Skeletal muscle tissue (tissue), 4 donors: ENCODE results near the gene HMCN2. TPM values are rescaled to one million over a fixed set of nuclear protein-coding genes. Genes with fewer than 3 reads are reported as not detected.

ENCODE experiments used
- H3K27ac ChIP-seq: one replicate; pipeline ENCODE4 v1.7.0; 2013; ENCODE audit warnings: mild to moderate bottlenecking, low read depth, low read length, inconsistent platforms
- H3K27me3 ChIP-seq, 3 donors: one replicate each; pipeline ENCODE4 v1.7.0; 2013; ENCODE audit warnings: low read length in 3 of 3; ENCODE audit not compliant: control insufficient read depth in 3 of 3, insufficient read depth in 3 of 3
- H3K36me3 ChIP-seq, 3 donors: one replicate each; pipeline ENCODE4 v1.7.0; 2013; ENCODE audit warnings: low read length in 3 of 3; ENCODE audit not compliant: control insufficient read depth in 3 of 3, insufficient read depth in 3 of 3
- H3K4me1 ChIP-seq, 3 donors: one replicate each; pipeline ENCODE4 v1.7.0; 2013; ENCODE audit warnings: low read length in 3 of 3, mild to moderate bottlenecking in 3 of 3; ENCODE audit not compliant: control insufficient read depth in 3 of 3, insufficient read depth in 3 of 3
- H3K4me3 ChIP-seq, 3 donors: one replicate each; pipeline ENCODE4 v1.7.0; 2013; ENCODE audit warnings: low read length in 3 of 3
- H3K9ac ChIP-seq, 3 donors: one replicate each; pipeline ENCODE4 v1.7.0; 2013; ENCODE audit warnings: low read length in 3 of 3, mild to moderate bottlenecking in 3 of 3, moderate library complexity in 2 of 3, low read depth in 1 of 3
- H3K9me3 ChIP-seq, 3 donors: one replicate each; pipeline ENCODE4 v1.7.0; 2013; ENCODE audit warnings: low read length in 3 of 3; ENCODE audit not compliant: control insufficient read depth in 3 of 3
- total RNA-seq: library from RNA; depleted of rRNA; stranded (reverse); fragments of >200 nt; gene quantifications from one replicate; pipeline ENCODE4 v1.2.3, GENCODE V29; 2014
- donor health status: Osteomylitis.

The HMCN2 gene
- total RNA-seq, 1 donor from 2014 or later = 12.5 TPM

DNA sequence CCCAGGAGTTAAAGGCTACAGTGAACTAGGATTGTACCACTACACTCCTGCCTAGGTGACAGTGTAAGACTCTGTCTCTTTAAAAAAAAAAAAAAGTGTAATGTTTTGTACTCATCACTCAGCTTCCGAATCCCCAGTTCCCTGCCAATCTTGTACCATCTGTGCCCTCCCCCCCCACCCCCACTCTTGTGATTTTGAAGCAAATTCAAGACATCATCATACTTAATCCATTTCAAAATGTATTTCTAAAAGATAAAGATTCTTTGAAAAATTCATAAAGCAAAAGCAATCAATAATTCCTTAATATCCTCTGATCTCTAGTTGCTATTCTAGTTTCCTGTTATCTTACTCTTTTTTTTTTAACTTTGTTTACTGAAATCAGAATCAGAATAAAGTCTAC lies 34.9 kb upstream of the HMCN2 start:
- H3K27ac ChIP-seq = no peak overlapping the region
- peaks cover 0 to 2% (median 0%) of the 10 kb centered on the region in 3 donors for H3K4me1 ChIP-seq
- peaks cover 4 to 9% (median 5%) of the 10 kb centered on the region in 3 donors for H3K9me3 ChIP-seq
- H3K36me3 ChIP-seq = peaks cover 0 to 3% (median 0%) of the 10 kb centered on the region in 3 donors
- no peaks in the 10 kb centered on the region for H3K27me3 ChIP-seq
- no peak overlapping the region for H3K4me3 ChIP-seq
- no peak overlapping the region for H3K9ac ChIP-seq

DNA sequence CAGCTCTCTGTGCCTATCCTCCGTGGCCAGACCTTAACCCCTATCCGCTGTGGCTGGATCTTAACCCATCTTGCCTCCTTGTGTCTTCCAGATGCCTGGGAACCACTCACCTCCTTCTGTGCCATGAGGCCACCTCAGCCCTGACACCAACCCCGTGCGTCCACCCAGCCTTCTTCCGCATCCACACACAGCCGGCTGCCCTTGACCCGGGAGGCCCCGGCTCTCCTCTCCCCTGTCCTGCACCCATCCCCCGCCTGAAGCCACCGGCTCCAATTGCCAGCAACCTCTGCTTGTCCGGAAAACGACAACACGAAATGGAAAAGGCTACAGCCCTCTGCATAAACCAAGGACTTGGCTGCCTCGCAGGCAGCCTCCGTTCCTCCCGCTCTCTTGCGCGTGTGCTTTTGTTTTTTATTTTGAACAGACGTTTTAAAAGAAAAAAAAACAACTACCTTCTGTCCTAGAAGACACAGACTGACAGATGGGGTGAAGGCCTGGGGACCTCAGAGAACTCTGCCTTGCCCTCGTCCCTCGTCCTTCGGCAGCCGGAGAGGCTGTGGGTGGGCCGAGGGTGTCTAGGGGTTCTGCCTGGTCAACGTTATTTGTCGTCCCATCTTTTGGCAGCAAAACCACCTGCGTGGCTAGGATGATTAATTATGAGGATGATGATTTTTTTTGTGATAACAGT lies 32.5 kb upstream of the HMCN2 start:
- no peaks in the 10 kb centered on the region for H3K27me3 ChIP-seq
- H3K27ac ChIP-seq = no peak overlapping the region

DNA sequence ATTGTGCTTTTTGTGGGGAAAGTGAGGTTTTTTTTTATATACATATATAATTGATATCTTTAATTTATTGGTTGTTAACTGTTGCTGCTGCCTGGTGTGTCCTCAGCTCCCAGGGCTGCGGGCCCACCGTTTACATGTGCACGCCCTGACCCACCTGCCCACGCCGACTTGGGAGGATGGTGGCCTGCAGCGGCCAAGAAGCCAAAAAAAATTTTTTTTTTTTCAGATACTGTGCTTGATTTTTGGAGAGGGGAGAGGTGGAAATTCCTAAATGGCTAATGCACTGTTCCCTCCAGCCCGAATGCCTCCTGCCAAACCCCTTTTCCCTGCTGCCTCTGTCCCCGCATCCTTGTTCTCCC lies 32.0 kb upstream of the HMCN2 start:
- Histone ChIP-seq H3K4me1 (peaks cover 4% of the 10 kb centered on the region in 3 donors), H3K9ac (no peak overlapping the region), H3K27ac (no peak overlapping the region)

More for the DNA sequence above, 32.5 kb upstream of the HMCN2 start:
- H3K4me3 ChIP-seq = no peak overlapping the region
- peaks cover 0 to 2% (median 1%) of the 10 kb centered on the region in 3 donors for H3K9me3 ChIP-seq
- no peaks in the 10 kb centered on the region for H3K36me3 ChIP-seq
- H3K4me1 ChIP-seq = peaks cover 4% of the 10 kb centered on the region in 3 donors
- no peak overlapping the region for H3K9ac ChIP-seq

DNA sequence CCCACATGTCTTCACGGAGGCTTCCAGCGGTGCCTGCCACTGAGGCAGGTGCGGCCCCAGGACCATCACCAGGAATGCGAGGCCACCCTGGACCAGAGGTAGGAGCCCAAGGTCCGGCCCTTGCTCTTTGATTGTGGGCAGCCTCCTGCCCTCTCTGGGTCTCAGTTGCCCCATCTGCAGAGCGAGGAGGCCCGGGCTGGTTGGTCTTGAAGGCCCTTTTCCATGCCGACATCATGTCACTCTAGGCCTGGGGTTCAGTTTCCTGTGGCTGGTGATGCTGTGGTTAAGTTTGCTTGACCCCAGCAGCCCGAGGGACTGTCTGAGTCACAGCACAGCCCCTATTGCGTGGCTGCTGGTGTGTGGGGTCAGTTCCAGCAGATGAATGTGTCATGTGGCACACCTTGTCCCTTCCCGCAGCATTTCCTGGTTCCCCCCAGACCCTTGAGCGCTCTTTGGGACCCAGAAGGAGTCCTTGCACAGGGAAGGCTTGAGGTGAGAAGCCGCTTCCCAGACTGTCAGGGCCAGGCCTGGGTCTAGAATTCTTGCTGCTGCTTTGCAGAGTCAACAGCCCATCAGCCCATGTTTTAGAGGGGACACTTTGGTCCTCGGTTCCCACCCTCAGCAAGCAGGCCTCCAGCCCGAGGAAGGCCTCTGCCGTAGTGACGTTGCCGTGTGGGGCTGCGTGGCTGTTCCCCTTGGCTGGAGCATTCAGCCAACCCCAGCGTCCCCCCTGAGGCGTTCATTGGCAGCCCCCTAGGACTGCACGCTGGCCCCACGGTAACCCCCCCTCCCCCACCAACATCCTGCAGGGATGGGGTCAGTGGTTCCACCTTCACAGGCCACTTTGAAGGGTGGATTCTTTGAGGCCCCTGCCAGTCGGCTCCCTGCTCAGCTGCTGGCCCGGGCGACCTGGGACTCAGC lies 31.0 kb upstream of the HMCN2 start:
- Histone ChIP-seq H3K27ac (no peak overlapping the region), H3K4me3 (no peak overlapping the region), H3K9me3 (no peaks in the 10 kb centered on the region), H3K9ac (no peak overlapping the region), H3K27me3 (no peaks in the 10 kb centered on the region), H3K4me1 (peaks cover 4% of the 10 kb centered on the region in 3 donors), H3K36me3 (no peaks in the 10 kb centered on the region)

More for the DNA sequence above, 32.0 kb upstream of the HMCN2 start:
- Histone ChIP-seq H3K36me3 (no peaks in the 10 kb centered on the region), H3K4me3 (no peak overlapping the region), H3K9me3 (no peaks in the 10 kb centered on the region), H3K27me3 (no peaks in the 10 kb centered on the region)

DNA sequence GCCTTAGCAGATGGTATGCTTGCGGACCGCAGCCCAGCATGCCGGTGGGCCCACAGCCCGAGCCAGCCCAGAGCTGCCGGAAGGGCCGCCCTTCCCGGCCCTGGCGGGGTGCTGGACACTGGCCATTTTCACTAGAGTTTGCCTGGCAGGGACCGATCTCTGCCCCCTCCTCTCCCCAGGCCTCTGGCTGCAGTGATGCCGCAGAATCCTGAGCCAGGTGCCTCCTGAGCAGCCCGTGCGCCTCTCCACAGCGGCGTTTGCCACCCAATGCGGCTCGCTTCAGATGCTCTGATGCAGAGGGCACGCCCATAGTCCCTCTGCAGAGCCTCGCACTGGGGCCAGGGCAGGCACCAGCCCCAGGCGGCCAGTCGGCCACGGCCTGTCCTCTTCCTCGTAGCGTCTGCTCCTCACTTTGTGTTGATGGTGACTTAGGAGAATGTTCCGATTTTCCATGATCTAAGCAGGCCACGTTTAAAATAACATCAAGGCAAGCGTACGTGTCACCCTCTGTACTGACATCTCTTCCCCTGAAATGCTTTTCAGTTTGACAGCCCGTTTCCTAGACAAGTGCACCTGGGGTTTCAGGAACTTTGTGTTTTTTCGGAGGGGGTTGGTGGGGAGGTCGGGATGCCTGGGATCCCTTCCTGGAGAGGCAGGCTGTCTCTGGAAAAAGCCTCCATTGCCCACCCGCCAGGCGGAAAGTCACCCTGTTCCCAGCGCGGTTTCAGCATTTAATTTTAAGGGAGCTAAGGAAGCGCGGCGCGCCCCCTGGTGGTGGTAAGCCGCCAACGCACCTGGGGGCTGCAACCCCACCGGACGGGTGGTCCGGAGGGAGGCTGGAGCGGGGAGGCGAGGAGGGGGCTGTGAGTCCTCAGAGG lies 29.8 kb upstream of the HMCN2 start:
- peaks cover 4% of the 10 kb centered on the region in 3 donors for H3K4me1 ChIP-seq
- H3K9ac ChIP-seq = peak overlapping the region; percentile 32 to 63 (median 43)
- no peak overlapping the region for H3K27ac ChIP-seq
- no peaks in the 10 kb centered on the region for H3K9me3 ChIP-seq
- H3K36me3 ChIP-seq = no peaks in the 10 kb centered on the region
- no peaks in the 10 kb centered on the region for H3K27me3 ChIP-seq
- peak overlapping the region in 2 of 3 donors; percentile 20 to 43 for H3K4me3 ChIP-seq

DNA sequence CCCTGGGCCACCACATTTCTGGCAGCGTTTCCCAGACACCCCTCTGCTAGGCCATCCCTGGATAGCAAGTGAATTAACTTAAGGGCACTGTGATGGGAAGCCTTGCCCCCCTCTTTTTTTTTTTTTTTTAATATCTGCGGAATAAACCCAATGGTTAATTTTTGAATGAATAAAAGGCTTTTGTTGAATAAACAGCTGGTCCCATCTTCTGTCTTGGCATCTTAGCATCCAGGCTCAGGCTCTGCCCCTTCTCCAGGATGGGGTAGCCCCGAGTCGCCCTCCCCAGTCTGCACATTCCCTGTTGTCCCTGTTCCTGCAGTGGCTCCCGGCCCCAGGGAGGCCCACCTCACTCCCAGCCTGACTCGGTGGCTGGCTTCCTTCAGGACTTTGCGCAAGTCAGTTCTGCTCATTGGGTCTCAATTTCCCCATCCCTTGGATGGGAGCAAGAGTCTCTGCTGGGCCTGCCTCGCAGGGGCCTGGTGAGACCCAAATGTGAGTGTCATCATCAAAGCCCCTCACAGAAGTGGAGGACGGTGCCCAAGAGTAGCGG lies 29.0 kb upstream of the HMCN2 start:
- no peaks in the 10 kb centered on the region for H3K36me3 ChIP-seq
- peaks cover 4% of the 10 kb centered on the region in 3 donors for H3K4me1 ChIP-seq
- no peaks in the 10 kb centered on the region for H3K9me3 ChIP-seq
- H3K27me3 ChIP-seq = no peaks in the 10 kb centered on the region
- no peak overlapping the region for H3K27ac ChIP-seq
- no peak overlapping the region for H3K4me3 ChIP-seq
- no peak overlapping the region for H3K9ac ChIP-seq

DNA sequence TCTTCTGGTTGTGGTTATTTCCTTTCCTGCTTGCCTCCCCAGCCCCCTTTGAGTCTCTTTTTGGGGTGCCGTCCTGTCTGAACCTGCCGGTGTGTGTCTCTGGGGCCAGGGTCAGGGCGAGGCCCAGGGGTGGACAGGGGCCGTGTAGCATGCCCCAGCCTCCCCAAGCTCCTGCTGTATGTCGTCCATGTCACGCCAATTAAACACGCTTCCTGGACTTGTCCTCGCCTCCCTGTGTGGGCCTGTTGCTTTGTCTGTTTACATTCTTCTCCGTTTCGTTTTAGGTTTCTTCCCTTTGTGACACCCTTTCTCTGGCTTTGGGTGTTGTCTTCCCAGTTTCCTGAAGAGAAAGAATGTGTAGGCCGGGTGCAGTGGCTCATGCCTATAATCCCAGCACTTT lies 28.5 kb upstream of the HMCN2 start:
- H3K9ac ChIP-seq = no peak overlapping the region
- no peaks in the 10 kb centered on the region for H3K27me3 ChIP-seq
- H3K4me3 ChIP-seq = no peak overlapping the region
- H3K27ac ChIP-seq = no peak overlapping the region
- no peaks in the 10 kb centered on the region for H3K9me3 ChIP-seq
- H3K36me3 ChIP-seq = no peaks in the 10 kb centered on the region
- H3K4me1 ChIP-seq = peaks cover 4% of the 10 kb centered on the region in 3 donors

DNA sequence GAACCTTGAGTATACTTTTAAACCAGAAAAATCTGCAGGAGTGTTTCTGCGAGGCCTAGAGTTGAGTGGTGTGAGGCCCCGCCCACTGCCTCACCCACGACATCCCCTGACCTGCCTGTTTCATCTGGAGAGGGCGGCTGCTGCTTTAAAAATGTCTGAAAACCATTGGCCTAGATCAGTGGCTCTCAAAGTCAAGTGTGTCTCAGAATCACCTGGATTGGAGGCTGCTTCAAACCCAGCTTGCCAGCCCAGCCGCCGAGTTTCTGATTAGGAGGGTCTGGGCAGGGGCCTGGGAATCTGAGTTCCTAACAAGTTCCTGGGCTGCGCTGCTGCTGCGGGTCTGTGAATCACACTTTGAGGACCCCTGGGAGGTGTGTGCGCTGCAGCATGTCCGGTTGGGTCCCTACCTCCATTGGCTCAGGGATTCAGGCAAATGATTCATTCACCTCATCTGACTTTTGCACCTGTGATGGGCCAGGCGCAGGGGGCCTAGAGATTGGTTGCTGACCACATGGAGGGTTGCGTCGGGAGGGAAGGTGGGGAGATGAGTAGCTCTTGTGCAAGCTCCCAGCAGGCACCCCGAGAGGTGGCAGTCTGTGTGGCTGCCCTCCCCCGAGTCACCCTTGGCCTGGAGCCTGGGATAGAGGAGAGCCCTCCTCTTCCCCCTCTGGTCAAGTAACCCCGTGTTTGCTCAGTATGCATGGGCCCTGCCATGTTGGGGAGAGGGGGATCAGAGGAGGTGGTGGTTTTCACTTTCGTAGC lies 27.6 kb upstream of the HMCN2 start:
- H3K9ac ChIP-seq = no peak overlapping the region

DNA sequence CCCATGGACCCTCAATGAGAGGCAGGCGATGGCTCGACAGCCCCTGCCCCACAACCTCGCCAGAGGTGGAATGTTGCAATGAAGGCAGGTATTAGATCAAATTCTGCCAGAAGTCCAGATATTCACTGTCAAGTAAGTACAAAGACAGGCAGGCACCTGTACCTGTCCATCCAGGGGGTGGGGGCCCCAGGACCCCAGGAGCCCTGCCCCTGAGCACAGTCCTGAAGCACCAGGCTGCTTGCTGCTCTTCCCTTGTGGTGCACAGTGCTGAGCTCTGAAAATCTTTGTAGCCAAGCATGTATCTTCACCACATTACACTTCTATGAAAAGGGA lies 26.2 kb upstream of the HMCN2 start:
- Histone ChIP-seq H3K27me3 (peaks cover 0 to 3% (median 0%) of the 10 kb centered on the region in 3 donors), H3K4me1 (peaks cover 9 to 15% (median 13%) of the 10 kb centered on the region in 3 donors), H3K9ac (no peak overlapping the region), H3K27ac (no peak overlapping the region), H3K36me3 (no peaks in the 10 kb centered on the region), H3K4me3 (no peak overlapping the region), H3K9me3 (no peaks in the 10 kb centered on the region)

More for the DNA sequence above, 27.6 kb upstream of the HMCN2 start:
- Histone ChIP-seq H3K27ac (no peak overlapping the region), H3K4me1 (peaks cover 7% of the 10 kb centered on the region in 3 donors), H3K27me3 (no peaks in the 10 kb centered on the region), H3K9me3 (no peaks in the 10 kb centered on the region), H3K36me3 (no peaks in the 10 kb centered on the region), H3K4me3 (no peak overlapping the region)
